MCF 10A (cell line): ENCODE results near the gene ACTL7A. TPM values are rescaled to one million over a fixed set of nuclear protein-coding genes. Genes with fewer than 3 reads are reported as not detected.

Source experiments
- BruUV-seq: library from RNA; stranded (reverse); fragments of 400-500 nt; replicated peaks from 2 replicates; lab custom pipeline; 2021; lab: Mats Ljungman, UMichigan
- CTCF ChIA-PET: fragments of 300-600 bp; sonication (Branson Sonifier 250); formaldehyde crosslinking; extraction: SDS; loops from one replicate; lab custom pipeline; 2021; ENCODE audit warnings: antibody characterized with exemption, inconsistent platforms; lab: Yijun Ruan, JAX
- POLR2A ChIA-PET: fragments of 300-600, 350-650 bp; sonication (Branson Sonifier 250); formaldehyde crosslinking; extraction: SDS; loops from one replicate; lab custom pipeline; 2020; ENCODE audit warnings: antibody characterized with exemption, inconsistent platforms; lab: Yijun Ruan, JAX
- DNase-seq: peaks from one replicate; pipeline ENCODE4 v3.0.0-alpha.2; 2018; ENCODE audit not compliant: unreplicated experiment
- H3K27ac Mint-ChIP-seq: one replicate; pipeline ENCODE4 v1.8.0; 2022; ENCODE audit warnings: mild to moderate bottlenecking, low read depth, mixed read lengths; ENCODE audit not compliant: unreplicated experiment
- H3K27me3 Mint-ChIP-seq: one replicate; pipeline ENCODE4 v1.8.0; 2022; ENCODE audit warnings: mixed read lengths; ENCODE audit not compliant: insufficient read depth, unreplicated experiment
- H3K36me3 Mint-ChIP-seq: one replicate; pipeline ENCODE4 v1.8.0; 2022; ENCODE audit warnings: mild to moderate bottlenecking, moderate library complexity, mixed read lengths; ENCODE audit not compliant: insufficient read depth, unreplicated experiment
- H3K4me1 Mint-ChIP-seq: one replicate; pipeline ENCODE4 v1.8.0; 2022; ENCODE audit warnings: mixed read lengths; ENCODE audit not compliant: insufficient read depth, unreplicated experiment
- H3K4me3 Mint-ChIP-seq: one replicate; pipeline ENCODE4 v1.8.0; 2022; ENCODE audit warnings: mild to moderate bottlenecking, moderate library complexity, mixed read lengths; ENCODE audit not compliant: unreplicated experiment
- H3K9me3 Mint-ChIP-seq: one replicate; pipeline ENCODE4 v1.8.0; 2022; ENCODE audit warnings: mixed read lengths; ENCODE audit not compliant: unreplicated experiment
- CTCF ChIP-seq: fragments of 200-600 bp; IDR thresholded peaks from one replicate; pipeline ENCODE4 v1.8.0; 2022; ENCODE audit warnings: antibody characterized with exemption, mild to moderate bottlenecking; ENCODE audit not compliant: unreplicated experiment
- intact Hi-C: fragments of 100-400 bp; cut with micrococcal nuclease; formaldehyde crosslinking; loops from 2 replicates; pipeline ENCODE4 v1.14.1; 2022
- total RNA-seq: library from RNA; stranded (reverse); gene quantifications from 2 replicates; pipeline ENCODE4 v1.2.3, GENCODE V29; 2022

The ACTL7A gene
- total RNA-seq, 1 experiment from 2014 or later, result not detected

DNA sequence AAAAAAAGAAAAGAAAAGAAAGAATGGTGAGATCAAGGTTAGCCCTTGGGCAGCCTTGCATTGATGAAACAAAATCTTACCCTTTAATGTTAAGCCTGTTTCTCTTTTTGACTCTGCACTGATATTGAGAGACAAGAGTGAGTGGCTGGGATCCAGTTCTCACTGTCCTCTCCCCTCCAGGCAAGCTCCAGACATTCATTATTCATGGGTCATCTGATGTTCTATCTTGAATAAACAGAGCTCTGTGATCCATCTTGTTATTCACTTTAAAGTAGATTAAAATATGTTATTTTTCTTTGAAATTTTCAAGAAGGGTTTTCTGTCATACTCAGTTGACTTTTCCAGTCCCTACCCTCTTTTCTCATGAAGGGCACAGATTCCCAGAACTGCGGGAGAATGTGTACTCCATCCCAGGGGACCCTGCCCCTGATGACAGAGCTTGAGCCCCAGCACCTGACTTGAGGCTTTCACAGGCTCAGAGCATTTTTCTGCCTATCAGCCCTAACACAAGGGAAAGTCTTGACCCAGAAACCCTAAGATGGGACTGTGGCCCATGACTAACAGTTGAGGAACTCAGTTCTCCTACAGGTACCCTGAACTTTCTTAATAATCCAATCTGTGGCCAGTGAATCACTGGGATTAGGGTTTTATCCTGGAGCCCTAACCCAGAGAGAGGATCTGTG lies 30.4 kb upstream of the ACTL7A start:
- no peak overlapping the region for H3K27ac Mint-ChIP-seq
- ChIA-PET CTCF (interaction anchor here (0.7 kb wide), 1 partner anchor 1050 kb away, joined by 3 read pairs; no protein-coding TSS in a partner anchor), POLR2A (interaction anchor here (0.9 to 1.2 kb wide), 2 partner anchors 45 to 263 kb away, joined by 3 to 4 read pairs; no protein-coding TSS in a partner anchor)
- intact Hi-C loops, result no loop called here
- H3K27me3 Mint-ChIP-seq, result no peaks in the 10 kb centered on the region
- TF ChIP-seq CTCF, result no peak
- no peaks in the 10 kb centered on the region for H3K36me3 Mint-ChIP-seq
- H3K4me3 Mint-ChIP-seq, result no peak overlapping the region
- no TSS peak for BruUV-seq
- DNase-seq, result peak; percentile 11
- H3K4me1 Mint-ChIP-seq, result peaks cover 27% of the 10 kb centered on the region
- no peaks in the 10 kb centered on the region for H3K9me3 Mint-ChIP-seq

GRCh38 chr9:108832179-108832500 lies 29.9 kb upstream of the ACTL7A start:
- intact Hi-C loops, result no loop called here
- H3K27ac Mint-ChIP-seq, result no peak overlapping the region
- TF ChIP-seq CTCF, result no peak
- CTCF ChIA-PET, result no interaction called here
- H3K36me3 Mint-ChIP-seq, result no peaks in the 10 kb centered on the region
- DNase-seq, result no peak
- H3K27me3 Mint-ChIP-seq, result no peaks in the 10 kb centered on the region
- POLR2A ChIA-PET, result interaction anchor here (0.9 to 1.2 kb wide), 2 partner anchors 45 to 264 kb away, joined by 3 to 4 read pairs; no protein-coding TSS in a partner anchor
- H3K4me3 Mint-ChIP-seq, result no peak overlapping the region
- no TSS peak for BruUV-seq
- H3K4me1 Mint-ChIP-seq, result peaks cover 32% of the 10 kb centered on the region
- H3K9me3 Mint-ChIP-seq, result no peaks in the 10 kb centered on the region

DNA sequence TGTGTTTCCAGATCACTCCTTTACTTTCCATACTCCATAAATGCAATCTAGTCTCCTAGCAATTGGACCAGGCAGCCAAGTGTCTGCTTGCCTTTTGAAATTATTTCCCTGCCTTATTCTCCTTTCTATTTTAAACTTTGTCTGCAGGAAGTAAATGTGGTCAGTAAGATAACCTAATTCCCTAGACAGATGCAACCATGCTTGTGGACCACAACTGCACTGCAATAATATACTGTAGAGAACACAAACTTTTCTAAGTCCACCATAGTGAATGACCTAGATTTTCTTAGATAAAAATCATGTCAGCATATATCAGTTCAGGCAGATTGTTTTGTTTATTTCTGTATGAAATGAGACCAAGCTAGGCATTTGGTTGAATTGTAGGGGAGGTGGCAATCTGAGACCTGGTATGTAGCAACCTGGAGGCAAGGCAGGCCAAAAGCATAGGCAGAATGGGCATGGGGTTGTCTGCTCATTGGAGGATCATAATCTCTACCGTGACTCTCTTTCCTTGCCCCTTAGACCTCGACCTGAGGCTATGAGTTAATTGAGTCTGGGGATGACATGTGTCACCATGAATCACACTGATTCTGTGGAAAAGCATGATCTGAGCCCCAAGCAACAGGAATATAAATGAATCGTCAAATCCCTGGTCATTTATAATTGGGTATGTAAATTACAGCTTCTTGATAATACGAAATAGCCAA lies 27.0 kb upstream of the ACTL7A start:
- Mint-ChIP-seq H3K27me3 (no peaks in the 10 kb centered on the region), H3K27ac (no peak overlapping the region), H3K4me1 (peaks cover 37% of the 10 kb centered on the region), H3K4me3 (no peak overlapping the region), H3K36me3 (no peaks in the 10 kb centered on the region), H3K9me3 (no peaks in the 10 kb centered on the region)
- BruUV-seq, result no TSS peak
- peak; percentile 18 for DNase-seq
- intact Hi-C loops, result no loop called here
- ChIA-PET CTCF (interaction anchor here (1.4 to 1.8 kb wide), 2 partner anchors 73 to 115 kb away, joined by 5 read pairs; no protein-coding TSS in a partner anchor), POLR2A (interaction anchor here (1.1 to 3.0 kb wide), 2 partner anchors 8 to 48 kb away, joined by 6 to 15 read pairs; no protein-coding TSS in a partner anchor)
- no peak for TF ChIP-seq CTCF

DNA sequence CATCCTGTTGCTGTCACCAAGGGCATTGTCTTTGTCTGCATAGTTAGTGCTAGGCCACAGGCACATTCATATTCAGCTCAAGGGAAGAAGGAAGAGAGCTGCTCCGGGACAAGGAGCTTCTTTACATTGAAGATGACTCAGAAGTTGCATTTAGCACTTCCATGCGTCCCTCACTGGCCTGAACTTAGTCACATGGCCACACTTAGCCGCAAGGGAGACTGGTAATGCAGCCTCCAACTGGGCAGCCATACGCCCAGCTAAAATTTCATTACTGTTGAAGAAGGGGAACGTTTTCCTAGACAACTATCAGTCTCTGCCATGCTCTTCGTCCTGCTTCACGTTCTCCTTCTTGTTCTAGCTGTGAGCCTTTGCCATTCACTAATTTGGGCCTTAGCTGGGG lies 26.2 kb upstream of the ACTL7A start:
- Mint-ChIP-seq H3K4me1 (peaks cover 29% of the 10 kb centered on the region), H3K27me3 (no peaks in the 10 kb centered on the region), H3K36me3 (no peaks in the 10 kb centered on the region), H3K9me3 (no peaks in the 10 kb centered on the region), H3K27ac (no peak overlapping the region), H3K4me3 (no peak overlapping the region)
- CTCF ChIA-PET, result interaction anchor here (0.9 to 2.2 kb wide), 4 partner anchors 9 to 115 kb away, joined by 4 to 15 read pairs (median 5); no protein-coding TSS in a partner anchor
- no peak for TF ChIP-seq CTCF
- no TSS peak for BruUV-seq
- DNase-seq, result peak; percentile 65
- POLR2A ChIA-PET, result interaction anchor here (1.1 to 3.0 kb wide), 4 partner anchors 8 to 267 kb away, joined by 3 to 15 read pairs (median 5); partner anchors contain the start of genes ABITRAM and ELP1
- intact Hi-C loops, result no loop called here
